Activated CD4-positive, alpha-beta T cell treated with anti-CD3 and anti-CD28 coated beads, Interleukin-2, amount 10 ng/mL, durations not matched to agents 24 days and 14 days (primary cell): Measurements from ENCODE around the gene ZNF76. TPM values are rescaled to one million over a fixed set of nuclear protein-coding genes. Genes with fewer than 3 reads are reported as not detected.

ENCODE experiments used
- DNase-seq: peaks from one replicate; pipeline ENCODE4 v3.0.0; 2022
- H3K27ac Mint-ChIP-seq: one replicate; pipeline ENCODE4 v1.8.0; 2022; ENCODE audit warnings: mild to moderate bottlenecking, mixed read lengths
- H3K27me3 Mint-ChIP-seq: one replicate; pipeline ENCODE4 v1.8.0; 2022; ENCODE audit warnings: mixed read lengths
- H3K36me3 Mint-ChIP-seq: one replicate; pipeline ENCODE4 v1.8.0; 2022; ENCODE audit warnings: low read depth, mild to moderate bottlenecking, mixed read lengths
- H3K4me1 Mint-ChIP-seq: one replicate; pipeline ENCODE4 v1.8.0; 2021; ENCODE audit warnings: mixed read lengths
- H3K4me3 Mint-ChIP-seq: one replicate; pipeline ENCODE4 v1.8.0; 2022; ENCODE audit warnings: mild to moderate bottlenecking, moderate library complexity, mixed read lengths
- H3K9me3 Mint-ChIP-seq: one replicate; pipeline ENCODE4 v1.8.0; 2021; ENCODE audit warnings: mixed read lengths
- intact Hi-C: fragments of 100-400 bp; cut with micrococcal nuclease; formaldehyde crosslinking; loops from one replicate; pipeline ENCODE4 v1.15.1; 2023
- total RNA-seq: library from RNA; stranded (reverse); gene quantifications from 2 replicates; pipeline ENCODE4 v1.2.3, GENCODE V29; 2022

Gene ZNF76
- total RNA-seq, 1 donor from 2014 or later, result 31.4 TPM

DNA sequence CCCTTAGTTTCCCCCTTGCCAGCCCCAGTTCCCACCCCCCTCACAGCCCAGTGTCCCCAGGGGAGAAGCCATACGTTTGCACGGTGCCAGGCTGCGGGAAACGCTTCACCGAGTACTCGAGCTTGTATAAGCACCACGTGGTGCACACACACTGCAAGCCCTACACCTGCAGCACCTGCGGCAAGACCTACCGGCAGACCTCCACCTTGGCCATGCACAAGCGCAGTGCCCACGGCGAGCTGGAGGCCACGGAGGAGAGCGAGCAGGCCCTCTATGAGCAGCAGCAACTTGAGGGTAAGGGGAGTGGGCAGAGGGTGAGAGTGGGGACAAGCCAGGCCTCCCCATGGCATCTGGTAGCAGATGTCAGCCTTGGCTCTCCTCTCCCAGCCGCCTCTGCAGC, 33.0 kb downstream of the ZNF76 start:
- H3K27me3 Mint-ChIP-seq, result no peaks in the 10 kb centered on the region
- H3K9me3 Mint-ChIP-seq, result no peaks in the 10 kb centered on the region
- peaks cover 29% of the 10 kb centered on the region for H3K36me3 Mint-ChIP-seq
- intact Hi-C loops, result no loop called here
- no peak overlapping the region for H3K27ac Mint-ChIP-seq
- no peak for DNase-seq
- H3K4me3 Mint-ChIP-seq, result no peak overlapping the region
- peaks cover 7% of the 10 kb centered on the region for H3K4me1 Mint-ChIP-seq

DNA sequence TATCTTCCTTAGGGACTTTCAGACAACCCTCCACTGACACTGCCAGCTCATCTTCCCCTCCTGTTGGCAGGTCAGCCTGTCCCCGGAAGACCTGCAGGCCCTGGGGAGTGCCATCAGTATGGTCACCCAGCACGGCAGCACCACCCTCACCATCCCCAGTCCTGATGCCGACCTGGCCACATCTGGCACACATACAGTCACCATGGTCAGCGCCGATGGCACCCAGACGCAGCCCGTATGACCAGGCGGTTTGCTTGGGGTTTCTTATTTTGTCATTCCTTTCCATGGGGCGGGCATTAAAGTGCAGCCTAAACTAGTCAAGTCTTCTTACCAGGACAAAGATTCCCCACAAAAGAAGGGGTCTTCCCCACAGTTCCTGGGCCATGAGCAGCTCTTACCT, 34.1 kb downstream of the ZNF76 start:
- DNase-seq, result no peak
- Mint-ChIP-seq H3K27me3 (no peaks in the 10 kb centered on the region), H3K36me3 (peaks cover 29% of the 10 kb centered on the region), H3K9me3 (no peaks in the 10 kb centered on the region), H3K4me1 (peaks cover 10% of the 10 kb centered on the region), H3K27ac (no peak overlapping the region), H3K4me3 (no peak overlapping the region)
- intact Hi-C loops, result no loop called here

DNA sequence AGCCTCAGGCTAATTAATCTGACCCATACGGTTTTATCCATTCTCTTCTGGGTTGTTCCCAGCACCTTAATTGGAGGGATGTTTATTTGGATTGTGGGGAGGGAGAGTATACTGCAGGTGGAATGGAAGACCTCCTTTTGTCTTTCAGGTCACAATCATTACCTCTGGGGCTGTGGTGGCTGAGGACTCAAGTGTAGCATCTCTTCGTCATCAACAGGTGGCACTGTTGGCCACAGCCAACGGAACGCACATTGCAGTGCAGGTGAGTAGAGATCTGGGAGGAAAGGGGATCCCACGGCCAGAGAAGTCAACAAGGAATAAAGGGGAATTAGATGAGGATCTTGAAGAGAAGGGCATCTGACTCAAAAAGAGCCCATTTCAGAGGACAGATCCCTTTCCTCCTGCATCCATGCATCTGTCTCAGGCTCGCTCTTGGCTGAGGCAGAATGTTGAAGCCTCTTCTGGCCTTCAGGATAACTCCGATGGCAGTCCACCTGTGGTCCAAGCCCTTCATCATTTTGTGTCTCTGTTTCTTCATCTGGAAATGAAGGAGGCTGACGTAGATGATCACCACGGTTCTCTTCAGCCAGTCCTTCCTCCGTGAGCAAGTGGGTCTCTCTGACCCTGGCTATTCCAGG, 34.9 kb downstream of the ZNF76 start:
- no peaks in the 10 kb centered on the region for H3K27me3 Mint-ChIP-seq
- no peaks in the 10 kb centered on the region for H3K9me3 Mint-ChIP-seq
- peak; percentile 87 for DNase-seq
- peaks cover 27% of the 10 kb centered on the region for H3K36me3 Mint-ChIP-seq
- peak overlapping the region; percentile 27 for H3K27ac Mint-ChIP-seq
- intact Hi-C loops, result no loop called here
- H3K4me1 Mint-ChIP-seq, result peaks cover 14% of the 10 kb centered on the region
- no peak overlapping the region for H3K4me3 Mint-ChIP-seq

DNA sequence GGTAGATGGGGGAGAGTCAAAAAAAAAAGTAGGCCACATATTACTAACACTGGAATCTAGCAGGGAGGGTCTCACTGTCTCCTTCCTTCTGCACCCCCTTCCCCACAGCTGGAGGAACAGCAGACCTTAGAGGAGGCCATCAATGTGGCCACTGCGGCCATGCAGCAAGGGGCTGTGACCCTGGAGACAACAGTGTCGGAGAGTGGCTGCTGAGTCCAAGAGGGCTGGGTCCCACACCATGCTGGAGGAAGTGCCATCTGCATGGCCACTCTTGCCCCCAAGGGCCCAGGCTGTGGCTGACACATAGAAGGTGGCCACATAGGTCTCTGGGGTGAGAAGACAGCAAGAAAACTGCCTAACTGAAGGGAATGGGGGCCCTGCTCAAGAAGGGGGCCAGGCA, 35.5 kb downstream of the ZNF76 start:
- Mint-ChIP-seq H3K27ac (no peak overlapping the region), H3K27me3 (no peaks in the 10 kb centered on the region), H3K4me1 (peaks cover 19% of the 10 kb centered on the region), H3K36me3 (peaks cover 31% of the 10 kb centered on the region), H3K4me3 (no peak overlapping the region), H3K9me3 (no peaks in the 10 kb centered on the region)
- intact Hi-C loops, result no loop called here
- DNase-seq, result no peak

DNA sequence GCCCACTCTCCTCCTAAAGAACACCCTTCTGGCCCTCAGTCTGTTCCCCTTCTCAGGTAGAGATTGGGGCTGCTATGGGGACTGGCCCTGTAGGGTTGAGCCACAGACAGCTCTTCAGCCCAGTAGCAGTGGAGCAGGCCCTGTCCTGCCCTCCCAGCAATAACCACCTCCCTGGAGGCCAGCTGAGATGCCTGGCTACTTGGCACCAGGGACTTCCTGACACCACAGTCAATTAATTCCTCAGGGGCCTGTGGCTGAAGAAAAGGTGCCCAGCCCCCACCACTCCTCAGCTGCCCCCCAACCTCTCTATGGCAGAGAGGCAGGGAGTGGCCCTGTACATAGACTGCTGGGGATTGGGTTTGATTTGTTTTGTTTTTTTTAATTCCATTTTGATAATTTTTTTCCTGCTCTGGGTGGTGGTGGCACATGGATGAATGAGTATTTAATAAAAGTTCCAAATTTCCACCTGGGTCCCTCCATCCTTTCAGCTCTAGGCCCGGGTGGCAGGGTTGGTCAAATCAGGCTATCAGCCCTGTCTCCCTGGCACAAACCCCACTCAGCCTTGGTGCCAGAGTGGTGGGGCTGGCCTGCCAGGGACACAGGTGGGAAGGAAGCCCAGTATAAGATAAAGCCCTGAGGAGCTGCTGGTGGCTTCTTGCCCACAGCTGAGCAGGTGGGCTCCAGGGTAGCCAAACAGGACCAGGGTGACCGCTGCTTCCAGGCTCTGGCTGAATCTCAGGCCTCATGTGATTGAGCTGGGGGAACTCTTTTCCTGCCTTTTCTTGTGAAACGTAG, 36.2 kb downstream of the ZNF76 start:
- H3K4me1 Mint-ChIP-seq, result peaks cover 26% of the 10 kb centered on the region
- H3K27me3 Mint-ChIP-seq, result no peaks in the 10 kb centered on the region
- no peak overlapping the region for H3K4me3 Mint-ChIP-seq
- no peaks in the 10 kb centered on the region for H3K9me3 Mint-ChIP-seq
- H3K27ac Mint-ChIP-seq, result no peak overlapping the region
- DNase-seq, result no peak
- H3K36me3 Mint-ChIP-seq, result peaks cover 33% of the 10 kb centered on the region
- intact Hi-C loops, result no loop called here

DNA sequence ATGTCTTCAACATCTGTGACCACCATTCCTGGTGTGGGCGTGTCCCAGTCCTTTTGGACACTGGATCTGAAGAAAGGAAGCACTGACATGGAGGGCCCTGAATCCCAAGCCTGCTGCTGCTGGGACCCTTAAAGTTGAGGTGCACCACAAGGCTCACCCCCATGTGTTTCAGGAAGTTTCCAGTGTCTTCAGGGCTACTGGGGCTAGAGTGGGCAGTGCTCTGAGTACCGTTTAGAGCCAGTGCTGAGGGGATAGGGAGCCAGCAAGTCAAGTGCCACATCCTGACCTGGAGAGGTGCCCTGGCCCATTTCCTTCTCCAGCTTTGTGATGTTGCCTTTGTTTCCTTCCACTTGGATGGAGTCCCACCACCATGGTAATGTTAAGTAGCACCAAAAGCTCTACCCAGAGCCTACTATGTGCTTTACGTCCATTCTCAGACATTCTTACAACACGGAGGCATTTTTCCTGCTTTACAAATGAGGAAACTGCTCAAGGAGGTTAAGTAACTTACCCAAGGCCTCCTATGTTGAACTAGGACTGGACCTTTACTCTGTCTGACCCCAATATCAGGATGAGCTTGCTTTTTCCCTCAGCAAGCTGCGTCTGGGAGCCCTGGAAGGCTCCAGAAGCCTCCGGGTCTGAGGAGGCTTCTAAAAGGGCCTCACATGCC, 37.5 kb downstream of the ZNF76 start:
- Mint-ChIP-seq H3K27me3 (no peaks in the 10 kb centered on the region), H3K36me3 (peaks cover 27% of the 10 kb centered on the region), H3K4me3 (peak overlapping the region; percentile 82), H3K27ac (peak overlapping the region; percentile 83), H3K9me3 (no peaks in the 10 kb centered on the region), H3K4me1 (peaks cover 34% of the 10 kb centered on the region)
- intact Hi-C loops, result loop anchor here (1.0 kb wide), 4 partner anchors 30 to 171 kb away; partner anchors contain the start of genes PPARD and RPL10A
- no peak for DNase-seq

DNA sequence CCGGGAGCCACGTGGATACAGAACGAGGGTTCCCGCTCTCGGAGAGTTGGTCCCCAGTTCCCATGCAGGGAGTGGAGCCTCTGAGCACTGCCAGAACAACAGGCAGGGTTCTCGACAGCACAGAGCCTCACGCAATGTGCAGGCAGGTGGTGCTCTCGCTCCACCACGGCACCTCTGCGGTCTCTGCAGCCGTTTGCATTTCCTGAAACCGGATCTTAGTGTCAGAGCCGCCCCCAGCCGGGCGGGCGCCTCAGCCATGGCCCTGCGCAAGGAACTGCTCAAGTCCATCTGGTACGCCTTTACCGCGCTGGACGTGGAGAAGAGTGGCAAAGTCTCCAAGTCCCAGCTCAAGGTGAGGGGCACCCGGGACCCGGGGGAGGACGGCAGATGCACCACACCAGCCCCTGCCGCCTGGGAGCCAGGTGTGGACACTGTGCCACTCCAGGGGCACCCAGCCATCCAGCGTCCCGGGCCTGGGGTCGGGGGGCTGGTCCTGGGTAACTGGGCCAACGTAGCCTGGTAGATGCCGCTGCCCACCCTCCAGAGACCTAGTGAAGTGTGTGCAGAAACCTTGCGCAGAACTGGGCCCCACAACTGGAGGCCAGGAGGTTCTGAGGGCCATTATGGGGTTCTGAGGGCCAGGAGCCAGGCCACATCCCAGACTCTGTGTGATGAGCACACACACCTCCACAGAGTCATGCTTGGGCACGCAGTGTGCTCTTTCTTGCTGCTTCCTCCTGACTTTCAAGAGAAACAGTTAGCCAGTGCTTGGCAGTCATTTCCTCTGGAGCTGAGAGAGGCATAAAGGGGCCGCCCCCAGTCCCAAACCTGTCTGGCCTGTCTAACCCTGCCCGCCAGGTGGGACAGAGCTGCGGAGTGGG, 38.3 kb downstream of the ZNF76 start, which contains the start of gene DEF6:
DEF6 (plus strand) TSS at position 218 of the 881 bp plus-strand sequence; CDS start at position 257, 39 bp downstream.
- Mint-ChIP-seq H3K27ac (peak within 1 kb of the TSS; percentile 83), H3K27me3 (no peaks in the 10 kb centered on the region), H3K4me1 (peaks cover 40% of the 10 kb centered on the region), H3K36me3 (peaks cover 29% of the 10 kb centered on the region), H3K4me3 (peak within 1 kb of the TSS; percentile 82), H3K9me3 (no peaks in the 10 kb centered on the region)
- DNase-seq, result peak; percentile 96
- intact Hi-C loops, result loop anchor here (1.0 to 2.0 kb wide), 5 partner anchors 29 to 170 kb away; partner anchors contain the start of genes PPARD, RPL10A and ZNF76

DNA sequence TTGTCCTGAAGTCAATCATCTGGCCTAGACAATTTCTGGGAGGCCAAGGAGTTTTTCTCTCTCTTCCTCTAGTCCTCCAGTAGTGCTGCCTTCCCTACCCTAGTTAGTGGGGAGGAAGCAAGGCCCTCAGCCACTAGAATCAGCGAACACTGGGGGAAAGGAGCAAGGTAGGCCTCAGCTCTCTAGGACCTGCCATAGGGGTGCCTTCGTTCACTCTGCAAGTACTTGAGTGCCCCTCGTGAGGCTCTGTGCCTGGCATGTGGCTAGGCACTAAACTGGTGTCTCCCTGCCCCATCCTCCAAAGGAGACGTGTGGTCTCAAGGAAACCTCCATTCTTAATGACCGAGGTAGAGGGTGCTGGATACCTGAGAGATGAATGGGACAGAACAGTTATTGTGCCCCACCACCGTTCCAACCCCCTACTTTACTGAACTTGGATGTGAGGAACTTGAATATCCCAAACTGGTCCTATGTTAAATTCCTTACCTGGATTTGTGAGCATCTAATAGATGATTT, 39.1 kb downstream of the ZNF76 start:
- peak; percentile 75 for DNase-seq
- Mint-ChIP-seq H3K36me3 (peaks cover 36% of the 10 kb centered on the region), H3K9me3 (no peaks in the 10 kb centered on the region), H3K27me3 (no peaks in the 10 kb centered on the region), H3K4me1 (peaks cover 46% of the 10 kb centered on the region), H3K27ac (peak overlapping the region; percentile 83), H3K4me3 (peak overlapping the region; percentile 82)
- intact Hi-C loops, result loop anchor here (1.0 to 2.0 kb wide), 2 partner anchors 12 to 40 kb away; partner anchors contain the start of gene ZNF76

DNA sequence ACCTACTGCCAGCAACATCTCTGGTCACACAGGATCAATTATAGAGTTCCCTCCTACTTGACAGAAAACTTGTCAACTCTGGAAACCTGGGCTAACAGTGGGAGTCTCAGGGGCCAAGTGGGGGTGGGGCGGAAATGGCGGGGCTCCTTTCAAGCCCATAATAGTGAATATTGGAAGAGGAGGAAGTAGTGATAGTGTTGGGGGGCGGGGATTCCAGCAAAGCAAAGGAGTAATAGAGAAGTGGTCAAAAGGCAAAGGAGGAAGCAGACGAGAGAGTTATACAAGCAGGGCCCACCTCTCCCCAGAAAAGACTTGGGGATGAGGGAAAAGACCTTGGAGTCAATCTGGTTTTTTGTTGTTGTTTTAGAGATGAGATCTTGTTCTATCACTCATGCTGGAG, 40.1 kb downstream of the ZNF76 start:
- intact Hi-C loops, result loop anchor here (1.0 to 2.0 kb wide), 2 partner anchors 11 to 41 kb away; partner anchors contain the start of gene ZNF76
- Mint-ChIP-seq H3K36me3 (peaks cover 39% of the 10 kb centered on the region), H3K27me3 (no peaks in the 10 kb centered on the region), H3K9me3 (no peaks in the 10 kb centered on the region), H3K27ac (peak overlapping the region; percentile 96), H3K4me1 (peaks cover 49% of the 10 kb centered on the region), H3K4me3 (peak overlapping the region; percentile 82)
- DNase-seq, result peak; percentile 79

DNA sequence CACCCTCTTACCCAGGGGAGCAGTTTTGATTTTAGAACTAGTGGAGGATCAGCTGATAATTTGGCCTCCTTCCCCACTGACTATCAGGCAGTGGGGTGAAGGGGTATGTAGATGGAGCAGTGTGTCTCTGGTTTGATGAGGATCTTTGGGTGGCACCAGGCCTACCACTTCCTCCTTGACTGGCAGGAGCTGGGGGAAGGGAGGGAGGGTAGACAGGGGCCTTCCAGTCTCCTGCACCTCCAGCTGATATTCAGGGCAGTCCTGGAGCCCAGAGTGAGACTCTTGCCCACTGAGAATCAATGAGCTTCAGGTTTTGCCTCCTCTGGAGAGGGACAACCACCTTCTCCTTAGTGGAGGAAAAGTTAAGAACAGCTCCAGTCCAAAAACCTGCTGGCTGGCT, 41.3 kb downstream of the ZNF76 start:
- DNase-seq, result peak; percentile 69

DNA sequence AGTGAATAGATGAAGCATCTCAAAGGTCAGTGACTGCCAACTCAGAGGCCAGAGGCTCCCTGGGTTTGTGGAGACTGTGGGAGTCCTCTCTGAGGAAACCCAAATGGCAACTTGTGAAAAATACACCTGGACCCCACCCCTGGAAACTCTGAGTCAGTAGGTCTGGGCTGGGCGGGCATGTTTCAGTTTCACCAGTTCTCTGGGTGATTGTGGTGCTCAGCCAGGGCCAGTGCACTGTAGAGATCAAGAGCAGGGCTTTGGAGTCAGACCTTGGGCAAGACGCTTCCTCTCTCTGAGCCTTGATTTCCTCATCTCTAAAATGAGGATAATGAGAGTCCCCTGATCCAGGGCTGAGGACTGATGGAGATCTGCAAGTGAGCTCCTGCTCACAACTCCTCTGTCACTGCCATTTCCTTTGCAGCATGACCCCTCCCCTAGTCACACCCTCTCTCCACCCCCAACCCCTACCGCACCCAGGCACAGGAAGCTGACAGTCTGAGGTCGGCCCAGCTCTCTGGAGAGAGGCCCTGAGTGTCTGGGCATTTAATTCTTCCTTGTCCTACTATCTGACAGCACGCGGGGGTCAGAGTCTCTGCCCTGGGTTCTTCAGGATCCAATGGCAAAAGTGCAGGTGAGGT, 43.2 kb downstream of the ZNF76 start:
- Mint-ChIP-seq H3K4me1 (peaks cover 55% of the 10 kb centered on the region), H3K4me3 (peak overlapping the region; percentile 85), H3K27ac (peak overlapping the region; percentile 96), H3K27me3 (no peaks in the 10 kb centered on the region), H3K36me3 (peaks cover 46% of the 10 kb centered on the region), H3K9me3 (no peaks in the 10 kb centered on the region)
- DNase-seq, result peak; percentile 97
- intact Hi-C loops, result loop anchor here (1.0 to 2.0 kb wide), 5 partner anchors 9 to 426 kb away; partner anchors contain the start of gene RPL10A

More for the DNA sequence above, 41.3 kb downstream of the ZNF76 start:
- H3K4me1 Mint-ChIP-seq, result peaks cover 49% of the 10 kb centered on the region
- H3K27ac Mint-ChIP-seq, result peak overlapping the region; percentile 96
- intact Hi-C loops, result no loop called here
- H3K4me3 Mint-ChIP-seq, result peak overlapping the region; percentile 82
- H3K36me3 Mint-ChIP-seq, result peaks cover 37% of the 10 kb centered on the region
- no peaks in the 10 kb centered on the region for H3K27me3 Mint-ChIP-seq
- H3K9me3 Mint-ChIP-seq, result no peaks in the 10 kb centered on the region

DNA sequence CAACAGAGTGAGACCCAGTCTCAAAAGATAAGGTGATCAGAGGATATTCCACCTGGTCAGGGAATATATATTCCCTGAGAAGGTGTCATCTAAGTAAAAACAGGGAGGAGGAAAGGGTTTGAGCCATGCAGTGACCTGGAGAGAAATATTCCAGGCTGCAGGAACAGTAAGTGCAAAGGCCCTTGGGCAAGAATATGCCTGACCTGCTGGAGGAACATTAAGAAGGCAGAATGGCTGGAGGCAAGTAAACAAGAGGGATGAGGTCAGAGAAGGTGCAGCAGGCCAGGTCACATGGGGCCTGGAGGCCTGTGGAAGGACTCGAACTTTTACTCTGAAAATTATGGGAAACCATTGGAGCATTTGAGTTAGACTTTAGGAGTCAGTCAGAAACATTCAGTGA, 44.8 kb downstream of the ZNF76 start:
- H3K36me3 Mint-ChIP-seq, result peaks cover 55% of the 10 kb centered on the region
- no peaks in the 10 kb centered on the region for H3K9me3 Mint-ChIP-seq
- no peak for DNase-seq
- intact Hi-C loops, result no loop called here
- H3K4me3 Mint-ChIP-seq, result peak overlapping the region; percentile 85
- peaks cover 63% of the 10 kb centered on the region for H3K4me1 Mint-ChIP-seq
- no peaks in the 10 kb centered on the region for H3K27me3 Mint-ChIP-seq
- H3K27ac Mint-ChIP-seq, result peak overlapping the region; percentile 96
